GM23338 (cell line): ENCODE measurements around the gene SETD1A.

Source experiments
- CREB1 ChIP-seq: fragments of 250-450 bp; sonication (Bioruptor Pico); IDR thresholded peaks from 2 replicates; pipeline ENCODE4 v1.5.0; 2020; ENCODE audit warnings: low read depth, mild to moderate bottlenecking, moderate library complexity
- CTCF ChIP-seq, 2 experiments: fragments of 200-600 bp in 1 of 2; sonication (generic) in 1 of 2; conservative IDR thresholded peaks; 2 replicates each; pipeline versions ENCODE4 v1.5.1 to v1.6.1; 2016 to 2017; ENCODE audit warnings: antibody characterized with exemption in 2 of 2, low read depth in 2 of 2, mild to moderate bottlenecking in 2 of 2, moderate library complexity in 1 of 2
- EZH2 ChIP-seq: fragments of 200-600 bp; sonication (generic); IDR thresholded peaks from one replicate; pipeline ENCODE4 v1.8.0; 2017; ENCODE audit warnings: antibody characterized with exemption, mild to moderate bottlenecking, low read depth; ENCODE audit not compliant: unreplicated experiment
- EZH2phosphoT487 ChIP-seq: fragments of 200-600 bp; sonication (generic); IDR thresholded peaks from one replicate; pipeline ENCODE4 v1.8.1; 2018; ENCODE audit warnings: antibody characterized with exemption; ENCODE audit not compliant: unreplicated experiment
- POLR2AphosphoS5 ChIP-seq: IDR thresholded peaks from 2 replicates; pipeline ENCODE4 v1.6.1; 2016; ENCODE audit warnings: antibody characterized with exemption, low read depth

GRCh38 chr16:30965436-30965835, 7.9 kb downstream of the SETD1A start:
- no peak for TF ChIP-seq CTCF (conservative IDR thresholded peaks at IDR 0.05; ENCODE audit: low read depth in 2 of 2)
- no peak for TF ChIP-seq POLR2AphosphoS5
- TF ChIP-seq CREB1 = no peak
- TF ChIP-seq EZH2 = no peak
- TF ChIP-seq EZH2phosphoT487 = no peak
